Colonic mucosa (tissue), 4 donors: ENCODE results near the gene MYO10. TPM values are rescaled to one million over a fixed set of nuclear protein-coding genes. Genes with fewer than 3 reads are reported as not detected.

Experiments
- DNase-seq: peaks from one replicate; pipeline ENCODE4 v3.0.0-alpha.2; 2020
- H3K27ac ChIP-seq: fragments of 200-600 bp; one replicate; pipeline ENCODE4 v1.8.0; 2021
- H3K27me3 ChIP-seq: fragments of 200-600 bp; one replicate; pipeline ENCODE4 v1.8.0; 2021
- H3K36me3 ChIP-seq: fragments of 200-600 bp; one replicate; pipeline ENCODE4 v1.8.0; 2021
- H3K4me1 ChIP-seq: fragments of 200-600 bp; one replicate; pipeline ENCODE4 v1.8.0; 2021; ENCODE audit warnings: mild to moderate bottlenecking
- H3K4me3 ChIP-seq: fragments of 200-600 bp; one replicate; pipeline ENCODE4 v1.8.0; 2021
- H3K9ac ChIP-seq, 2 donors: one replicate each; pipeline ENCODE4 v1.7.0; 2013; ENCODE audit warnings: control low read depth in 2 of 2, low read depth in 2 of 2, low read length in 2 of 2
- H3K9me3 ChIP-seq: fragments of 200-600 bp; one replicate; pipeline ENCODE4 v1.8.0; 2021
- intact Hi-C: fragments of 100-400 bp; cut with DNase I; formaldehyde crosslinking; loops from one replicate; pipeline ENCODE4 v1.14.1; 2022
- total RNA-seq, 2 donors: library from RNA; stranded (reverse); fragmentation: NEBNext Ultra II Directional in 1 of 2; extraction: Animal tissue kit (Norgen Biotek cat#: 25700) in 1 of 2; gene quantifications; one replicate each; pipeline ENCODE4 v1.2.1, GENCODE V29; 2021
- TF ChIP-seq, protein P1 (sequence below): fragments of 200-600 bp; IDR thresholded peaks from one replicate; pipeline ENCODE4 v1.8.0; 2022; ENCODE audit warnings: antibody characterized with exemption, mild to moderate bottlenecking
- donor health status: healthy.
- donor health status: DM: no; HTN: no; CAD: no.
- donor health status: DM: no; HTN: no; CAD: no.

Gene MYO10
- total RNA-seq, 2 donors from 2014 or later = 57.9 to 61.9 TPM

DNA sequence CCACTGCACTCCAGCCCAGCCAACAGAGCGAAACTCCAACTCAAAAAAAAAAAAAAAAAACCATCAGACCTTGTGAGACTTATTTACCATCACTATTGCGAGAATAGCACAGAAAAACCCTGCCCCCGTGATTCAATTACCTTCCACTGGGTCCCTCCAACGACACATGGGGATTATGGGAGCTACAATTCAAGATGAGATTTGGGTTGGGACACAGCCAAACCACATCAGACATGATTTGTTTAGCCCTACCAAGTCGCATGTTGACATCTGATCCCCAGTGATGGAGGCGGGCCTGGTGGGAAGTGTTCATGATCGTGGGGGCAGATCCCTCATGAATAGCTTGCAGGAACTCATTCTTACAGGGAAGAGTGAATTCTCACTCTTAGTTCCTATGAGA is 26.6 kb downstream of the MYO10 start:
- no peaks in the 10 kb centered on the region for H3K27me3 ChIP-seq
- no peak for DNase-seq
- TF ChIP-seq, protein P1, sequence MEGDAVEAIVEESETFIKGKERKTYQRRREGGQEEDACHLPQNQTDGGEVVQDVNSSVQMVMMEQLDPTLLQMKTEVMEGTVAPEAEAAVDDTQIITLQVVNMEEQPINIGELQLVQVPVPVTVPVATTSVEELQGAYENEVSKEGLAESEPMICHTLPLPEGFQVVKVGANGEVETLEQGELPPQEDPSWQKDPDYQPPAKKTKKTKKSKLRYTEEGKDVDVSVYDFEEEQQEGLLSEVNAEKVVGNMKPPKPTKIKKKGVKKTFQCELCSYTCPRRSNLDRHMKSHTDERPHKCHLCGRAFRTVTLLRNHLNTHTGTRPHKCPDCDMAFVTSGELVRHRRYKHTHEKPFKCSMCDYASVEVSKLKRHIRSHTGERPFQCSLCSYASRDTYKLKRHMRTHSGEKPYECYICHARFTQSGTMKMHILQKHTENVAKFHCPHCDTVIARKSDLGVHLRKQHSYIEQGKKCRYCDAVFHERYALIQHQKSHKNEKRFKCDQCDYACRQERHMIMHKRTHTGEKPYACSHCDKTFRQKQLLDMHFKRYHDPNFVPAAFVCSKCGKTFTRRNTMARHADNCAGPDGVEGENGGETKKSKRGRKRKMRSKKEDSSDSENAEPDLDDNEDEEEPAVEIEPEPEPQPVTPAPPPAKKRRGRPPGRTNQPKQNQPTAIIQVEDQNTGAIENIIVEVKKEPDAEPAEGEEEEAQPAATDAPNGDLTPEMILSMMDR = no peak
- no peak overlapping the region for H3K4me3 ChIP-seq
- no peak overlapping the region for H3K9ac ChIP-seq
- H3K36me3 ChIP-seq = no peaks in the 10 kb centered on the region
- H3K4me1 ChIP-seq = peaks cover under 1% of the 10 kb centered on the region
- intact Hi-C loops = no loop called here
- H3K27ac ChIP-seq = no peak overlapping the region
- H3K9me3 ChIP-seq = no peaks in the 10 kb centered on the region

DNA sequence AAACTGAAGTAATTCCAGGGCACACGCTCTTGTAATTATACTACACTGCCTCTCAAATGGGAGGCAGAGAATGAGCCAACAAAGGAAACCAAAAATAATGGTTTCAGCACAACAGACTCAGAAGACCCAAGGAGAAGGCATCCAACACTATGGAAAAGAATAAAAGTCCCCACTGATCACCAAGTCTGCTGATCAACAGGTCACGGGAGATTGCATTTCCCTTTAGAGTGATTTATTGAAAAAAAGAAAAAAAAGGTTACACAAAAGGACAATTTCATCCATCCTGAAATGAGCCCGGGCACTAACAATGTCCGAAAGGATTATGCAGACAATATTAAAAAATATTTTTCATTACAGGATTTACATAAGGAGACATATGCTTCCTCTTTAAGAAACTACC is 28.8 kb downstream of the MYO10 start:
- DNase-seq = no peak
- Histone ChIP-seq H3K4me1 (no peaks in the 10 kb centered on the region), H3K9me3 (no peaks in the 10 kb centered on the region), H3K9ac (no peak overlapping the region), H3K4me3 (no peak overlapping the region), H3K27me3 (no peaks in the 10 kb centered on the region), H3K36me3 (no peaks in the 10 kb centered on the region), H3K27ac (no peak overlapping the region)
- intact Hi-C loops = no loop called here
- TF ChIP-seq, protein P1 = no peak

DNA sequence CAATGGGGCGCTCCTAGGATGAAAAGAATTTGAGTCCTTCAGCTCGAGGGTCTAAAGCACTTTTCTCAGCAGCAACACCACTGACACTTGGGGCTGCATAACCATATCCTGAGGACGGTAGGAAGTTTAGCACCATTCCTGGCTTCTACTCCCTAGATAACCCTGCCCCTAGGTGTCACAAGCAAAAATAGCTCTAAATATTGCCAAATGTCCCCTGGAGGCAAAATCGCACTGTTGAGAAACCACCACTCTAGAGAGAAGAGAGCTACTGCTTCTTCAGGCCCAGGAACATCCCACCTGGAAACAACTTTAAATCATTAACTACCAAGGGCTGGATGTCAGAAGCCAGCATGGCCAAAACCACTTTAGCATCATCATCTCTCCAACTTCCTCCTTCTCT is 29.8 kb downstream of the MYO10 start:
- no peaks in the 10 kb centered on the region for H3K4me1 ChIP-seq
- no peak overlapping the region for H3K9ac ChIP-seq
- TF ChIP-seq, protein P1 = no peak
- H3K27ac ChIP-seq = no peak overlapping the region
- no peaks in the 10 kb centered on the region for H3K27me3 ChIP-seq
- no peaks in the 10 kb centered on the region for H3K36me3 ChIP-seq
- no peak overlapping the region for H3K4me3 ChIP-seq
- no peaks in the 10 kb centered on the region for H3K9me3 ChIP-seq
- no peak for DNase-seq
- intact Hi-C loops = no loop called here

DNA sequence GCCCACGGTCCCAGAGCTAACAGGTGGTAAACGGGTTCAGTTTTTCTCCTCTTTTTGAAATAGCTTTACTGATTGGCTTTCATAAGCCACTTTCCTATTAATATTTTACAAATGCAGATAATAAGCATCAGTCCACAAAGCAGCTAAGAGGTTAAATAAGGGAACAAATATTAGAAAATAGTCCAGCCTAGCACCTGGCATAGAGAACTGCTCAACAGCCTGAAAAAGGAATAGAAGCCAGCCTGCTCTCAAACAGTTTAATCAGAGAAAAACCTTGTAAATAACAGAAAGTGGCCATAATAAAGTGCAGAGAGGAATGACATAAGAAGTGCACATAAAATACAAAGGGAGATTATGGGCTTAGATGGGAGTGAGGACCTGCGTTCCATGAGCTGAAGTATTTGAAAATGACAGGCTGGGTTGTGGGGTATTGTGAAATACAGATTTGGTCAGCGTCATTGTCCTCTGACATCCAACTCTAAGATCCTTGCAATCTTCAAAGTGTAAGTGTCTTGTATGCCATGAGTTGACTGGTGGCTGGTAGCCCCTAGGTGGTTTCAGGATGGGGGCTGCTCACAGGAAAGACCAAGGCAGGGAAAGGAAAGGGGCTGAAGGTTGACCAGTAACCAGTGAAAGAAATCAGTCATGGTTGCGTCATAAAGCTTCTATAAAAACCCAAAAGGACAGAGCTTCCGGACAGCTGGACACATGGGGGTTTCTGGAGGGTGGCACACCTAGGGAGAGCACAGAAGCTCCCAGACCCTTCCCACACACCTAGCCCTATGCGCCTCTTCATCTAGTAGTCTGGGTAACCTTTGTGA is 32.4 kb downstream of the MYO10 start:
- no peak overlapping the region for H3K27ac ChIP-seq
- H3K9ac ChIP-seq = no peak overlapping the region
- H3K9me3 ChIP-seq = no peaks in the 10 kb centered on the region
- intact Hi-C loops = no loop called here
- H3K27me3 ChIP-seq = no peaks in the 10 kb centered on the region
- no peaks in the 10 kb centered on the region for H3K4me1 ChIP-seq
- H3K4me3 ChIP-seq = no peak overlapping the region
- H3K36me3 ChIP-seq = no peaks in the 10 kb centered on the region
- TF ChIP-seq, protein P1 = no peak
- DNase-seq = no peak

DNA sequence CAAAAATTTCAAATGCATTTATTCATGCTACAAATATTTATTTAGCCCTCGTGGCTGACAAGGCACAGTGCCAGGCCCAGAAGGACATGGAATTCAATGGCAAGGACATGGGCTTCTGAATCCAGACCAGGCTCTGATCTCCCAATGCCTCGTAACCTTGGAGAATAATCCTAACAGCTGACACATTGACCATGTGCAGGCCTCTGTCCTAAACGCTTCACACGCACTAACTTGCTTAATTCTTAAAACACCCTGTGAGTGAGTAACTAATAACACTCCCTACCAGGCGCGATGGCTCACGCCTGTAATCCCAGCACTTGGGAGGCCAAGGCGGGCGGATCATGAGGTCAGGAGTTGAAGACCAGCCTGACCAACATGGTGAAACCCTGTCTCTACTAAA is 33.2 kb downstream of the MYO10 start:
- intact Hi-C loops = no loop called here
- DNase-seq = no peak
- Histone ChIP-seq H3K27me3 (no peaks in the 10 kb centered on the region), H3K4me1 (peaks cover under 1% of the 10 kb centered on the region), H3K9me3 (no peaks in the 10 kb centered on the region), H3K9ac (no peak overlapping the region), H3K27ac (no peak overlapping the region), H3K4me3 (no peak overlapping the region), H3K36me3 (no peaks in the 10 kb centered on the region)
- TF ChIP-seq, protein P1 = no peak
